Measurements from ENCODE around the gene IFNA17. TPM values are rescaled to one million over a fixed set of nuclear protein-coding genes. Genes with fewer than 3 reads are reported as not detected.
"Not testable (repeated sequence)": the region's sequence is repeated elsewhere in the genome, so short reads cannot be mapped to it uniquely, and the experiment has no call there.

Gene IFNA17
- total RNA-seq, 1 donor from 2014 or later = not detected

GRCh38 chr9:21194867-21195776 lies 32.9 kb downstream of the IFNA17 start:
- not testable (repeated sequence) for H3K4me3 ChIP-seq (ENCODE audit: low read depth, low read length); DNase-seq (ENCODE audit: low read depth)
- TF ChIP-seq CTCF (conservative IDR thresholded peaks at IDR 0.05; ENCODE audit: low read depth, low read length) = peak; percentile 62

GRCh38 chr9:21187487-21187886 lies 40.5 kb downstream of the IFNA17 start, which contains the start of gene IFNA4:
TSS of gene IFNA4 (minus strand) at chr9:21187587. CDS start at chr9:21187531, 56 bp downstream.
- DNase-seq (ENCODE audit: low read depth) = not testable (repeated sequence)

GRCh38 chr9:21182810-21183736 lies 44.9 kb downstream of the IFNA17 start:
- TF ChIP-seq CTCF (conservative IDR thresholded peaks at IDR 0.05; ENCODE audit: low read depth, low read length) = peak; percentile 62
- DNase-seq (ENCODE audit: low read depth); H3K4me3 ChIP-seq (ENCODE audit: low read depth, low read length): not testable (repeated sequence)

More at GRCh38 chr9:21187487-21187886, 40.5 kb downstream of the IFNA17 start, which contains the start of gene IFNA4:
- H3K4me3 ChIP-seq (ENCODE audit: low read depth, low read length) = not testable (repeated sequence)

Other genes starting within 250 kb of the IFNA17 start
- gene HACD4, start 196.6 kb downstream of the IFNA17 start, total RNA-seq = 2.0 and 3.5 TPM in 2 replicates
- gene IFNB1, start 150.3 kb downstream of the IFNA17 start, total RNA-seq = not detected in 2 replicates
- gene IFNW1, start 86.4 kb downstream of the IFNA17 start, total RNA-seq = not detected in 2 replicates
- gene IFNA21, start 61.6 kb downstream of the IFNA17 start, total RNA-seq = not detected in 2 replicates
- not detected in 2 replicates for gene IFNA4, start 40.6 kb downstream of the IFNA17 start, total RNA-seq
- not detected in 2 replicates for gene IFNA7, start 26.0 kb downstream of the IFNA17 start, total RNA-seq
- gene IFNA10, start 21.1 kb downstream of the IFNA17 start, total RNA-seq = not detected in 2 replicates
- not detected in 2 replicates for gene IFNA16, start 10.9 kb downstream of the IFNA17 start, total RNA-seq
- gene IFNA14, start 11.8 kb upstream of the IFNA17 start, total RNA-seq = not detected in 2 replicates
- not detected in 2 replicates for gene IFNA5, start 77.1 kb upstream of the IFNA17 start, total RNA-seq
- gene KLHL9, start 107.2 kb upstream of the IFNA17 start, total RNA-seq = 13.1 and 16.8 TPM in 2 replicates
- not detected in 2 replicates for gene IFNA6, start 122.7 kb upstream of the IFNA17 start, total RNA-seq
- not detected in 2 replicates for gene IFNA13, start 139.8 kb upstream of the IFNA17 start, total RNA-seq
- not detected in 2 replicates for gene IFNA2, start 157.2 kb upstream of the IFNA17 start, total RNA-seq
- not detected in 2 replicates for gene IFNA8, start 180.9 kb upstream of the IFNA17 start, total RNA-seq
- gene IFNA1, start 212.2 kb upstream of the IFNA17 start, total RNA-seq = not detected in 2 replicates